GM20000 (cell line): ENCODE measurements around the gene SMYD3.

ENCODE experiments used
- DNase-seq: peaks from one replicate; pipeline ENCODE4 v3.0.0; 2012; ENCODE audit warnings: low spot score
- CTCF ChIP-seq: IDR thresholded peaks from 2 replicates; pipeline ENCODE4 v1.5.1; 2012; ENCODE audit warnings: mild to moderate bottlenecking, control low read depth; ENCODE audit errors: extremely low read depth, missing control alignments

Gene SMYD3

GRCh38 chr1:245863566-245864184 is 643.4 kb downstream of the SMYD3 start:
- DNase-seq = no peak

GRCh38 chr1:245862812-245863540 is 644.1 kb downstream of the SMYD3 start:
- DNase-seq = no peak
- no peak for TF ChIP-seq CTCF

More at GRCh38 chr1:245863566-245864184, 643.4 kb downstream of the SMYD3 start:
- no peak for TF ChIP-seq CTCF

- no peak for TF ChIP-seq CTCF
- no peak for DNase-seq
Observed at GRCh38 chr1:245860657-245861544, 646.2 kb downstream of the SMYD3 start.

GRCh38 chr1:245859493-245860114 is 647.5 kb downstream of the SMYD3 start:
- DNase-seq = no peak

GRCh38 chr1:245858722-245859492 is 648.2 kb downstream of the SMYD3 start:
- TF ChIP-seq CTCF = no peak
- no peak for DNase-seq

More at GRCh38 chr1:245859493-245860114, 647.5 kb downstream of the SMYD3 start:
- TF ChIP-seq CTCF = no peak

- no peak for DNase-seq
- TF ChIP-seq CTCF = no peak
Observed at GRCh38 chr1:245858022-245858721, 648.9 kb downstream of the SMYD3 start.
